OCI-LY3 (cell line): Measurements from ENCODE around the gene MORF4L2.

Experiments used
- H2AFZ ChIP-seq: fragments of 200-600, 300-600 bp; shearing (Covaris generic); 2 replicates; pipeline ENCODE4 v1.6.0; 2014; ENCODE audit warnings: antibody characterized with exemption, low read depth, low read length
- H3K27ac ChIP-seq: fragments of 200-600, 300-600 bp; sonication (generic); 2 replicates; pipeline ENCODE4 v1.5.1; 2014; ENCODE audit warnings: mild to moderate bottlenecking, low read length, moderate library complexity, mixed read lengths
- H3K27me3 ChIP-seq: fragments of 200-600, 300-600 bp; sonication (generic); 2 replicates; pipeline ENCODE4 v1.6.1; 2014; ENCODE audit warnings: low read depth, low read length, mixed read lengths
- H3K36me3 ChIP-seq: fragments of 200-600, 300-600 bp; sonication (generic); replicated peaks from 2 replicates; pipeline ENCODE3; 2014; ENCODE audit warnings: low read depth, low read length, mixed read lengths
- H3K4me1 ChIP-seq: fragments of 300-600, 200-600 bp; sonication (generic); 2 replicates; pipeline ENCODE4 v1.6.1; 2014; ENCODE audit warnings: low read length, mixed read lengths
- H3K4me2 ChIP-seq: fragments of 200-600, 300-600 bp; sonication (generic); 2 replicates; pipeline ENCODE4 v1.6.1; 2014; ENCODE audit warnings: low read length, mixed read lengths
- H3K4me3 ChIP-seq: fragments of 300-600, 200-600 bp; sonication (generic); 2 replicates; pipeline ENCODE4 v1.5.1; 2014; ENCODE audit warnings: antibody characterized with exemption, mild to moderate bottlenecking, low read length, moderate library complexity
- H3K79me2 ChIP-seq: fragments of 300-600, 200-600 bp; shearing (Covaris generic); 2 replicates; pipeline ENCODE4 v1.6.1; 2014; ENCODE audit warnings: mild to moderate bottlenecking, low read length, mixed read lengths
- H3K9ac ChIP-seq: fragments of 300-600, 200-600 bp; shearing (Covaris generic); 2 replicates; pipeline ENCODE4 v1.6.0; 2014; ENCODE audit warnings: mild to moderate bottlenecking, low read length, moderate library complexity
- H3K9me3 ChIP-seq: fragments of 200-600, 300-600 bp; shearing (Covaris generic); 2 replicates; pipeline ENCODE4 v1.6.1; 2014; ENCODE audit warnings: low read length, mixed read lengths; ENCODE audit not compliant: insufficient read depth
- H4K20me1 ChIP-seq: fragments of 200-600, 300-600 bp; sonication (generic); 2 replicates; pipeline ENCODE4 v1.6.1; 2016; ENCODE audit warnings: low read length, mixed read lengths; ENCODE audit not compliant: insufficient read depth
- EZH2phosphoT487 ChIP-seq: fragments of 200-600 bp; shearing (Covaris generic); IDR thresholded peaks from 2 replicates; pipeline ENCODE4 v1.6.1; 2018; ENCODE audit warnings: antibody characterized with exemption, mixed run types, low read depth
- TF ChIP-seq, protein P1 (sequence below): fragments of 200-600, 300-600 bp; sonication (generic); IDR thresholded peaks from 2 replicates; pipeline ENCODE4 v1.5.1; 2014; ENCODE audit warnings: antibody characterized with exemption, low read length, low read depth

Gene MORF4L2

GRCh38 chrX:103726477-103726876 lies 40.0 kb upstream of the MORF4L2 start:
- TF ChIP-seq, protein P1, sequence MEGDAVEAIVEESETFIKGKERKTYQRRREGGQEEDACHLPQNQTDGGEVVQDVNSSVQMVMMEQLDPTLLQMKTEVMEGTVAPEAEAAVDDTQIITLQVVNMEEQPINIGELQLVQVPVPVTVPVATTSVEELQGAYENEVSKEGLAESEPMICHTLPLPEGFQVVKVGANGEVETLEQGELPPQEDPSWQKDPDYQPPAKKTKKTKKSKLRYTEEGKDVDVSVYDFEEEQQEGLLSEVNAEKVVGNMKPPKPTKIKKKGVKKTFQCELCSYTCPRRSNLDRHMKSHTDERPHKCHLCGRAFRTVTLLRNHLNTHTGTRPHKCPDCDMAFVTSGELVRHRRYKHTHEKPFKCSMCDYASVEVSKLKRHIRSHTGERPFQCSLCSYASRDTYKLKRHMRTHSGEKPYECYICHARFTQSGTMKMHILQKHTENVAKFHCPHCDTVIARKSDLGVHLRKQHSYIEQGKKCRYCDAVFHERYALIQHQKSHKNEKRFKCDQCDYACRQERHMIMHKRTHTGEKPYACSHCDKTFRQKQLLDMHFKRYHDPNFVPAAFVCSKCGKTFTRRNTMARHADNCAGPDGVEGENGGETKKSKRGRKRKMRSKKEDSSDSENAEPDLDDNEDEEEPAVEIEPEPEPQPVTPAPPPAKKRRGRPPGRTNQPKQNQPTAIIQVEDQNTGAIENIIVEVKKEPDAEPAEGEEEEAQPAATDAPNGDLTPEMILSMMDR = no peak
- TF ChIP-seq EZH2phosphoT487 = no peak
- no peak overlapping the region for H2AFZ ChIP-seq
- H3K9ac ChIP-seq = no peak overlapping the region
- no peaks in the 10 kb centered on the region for H3K9me3 ChIP-seq
- no peak overlapping the region for H3K27ac ChIP-seq
- H3K4me2 ChIP-seq = no peak overlapping the region
- H3K4me1 ChIP-seq = no peaks in the 10 kb centered on the region
- H3K79me2 ChIP-seq = no peaks in the 10 kb centered on the region
- H3K36me3 ChIP-seq = no peaks in the 10 kb centered on the region
- H4K20me1 ChIP-seq = no peaks in the 10 kb centered on the region
- H3K27me3 ChIP-seq = no peaks in the 10 kb centered on the region
- H3K4me3 ChIP-seq = no peak overlapping the region

DNA sequence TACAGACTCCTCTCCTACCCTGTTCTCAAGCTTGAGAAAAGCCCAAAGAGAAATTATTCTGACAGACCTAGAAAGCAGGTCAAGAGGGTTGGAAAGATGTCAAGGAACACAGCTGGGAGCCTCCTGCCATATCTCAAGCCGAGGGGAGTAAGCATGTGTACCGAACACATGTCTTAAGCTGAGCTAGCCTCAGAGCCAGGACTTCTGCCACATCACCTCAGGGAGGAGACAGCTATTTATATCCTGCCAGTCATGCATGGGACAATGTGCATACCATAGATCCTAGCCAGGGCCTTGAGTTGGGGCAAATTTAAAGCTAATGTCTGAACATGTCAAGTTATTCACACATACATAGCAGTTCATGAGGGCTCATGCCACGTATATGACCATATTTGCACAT lies 36.0 kb upstream of the MORF4L2 start:
- TF ChIP-seq EZH2phosphoT487 = no peak
- TF ChIP-seq, protein P1 = no peak

GRCh38 chrX:103718120-103718519 lies 31.6 kb upstream of the MORF4L2 start:
- no peak overlapping the region for H3K4me3 ChIP-seq
- H3K27ac ChIP-seq = no peak overlapping the region
- no peaks in the 10 kb centered on the region for H3K27me3 ChIP-seq
- H2AFZ ChIP-seq = no peak overlapping the region
- H3K4me2 ChIP-seq = no peak overlapping the region
- H4K20me1 ChIP-seq = no peaks in the 10 kb centered on the region
- no peaks in the 10 kb centered on the region for H3K79me2 ChIP-seq
- H3K9me3 ChIP-seq = no peaks in the 10 kb centered on the region
- H3K9ac ChIP-seq = no peak overlapping the region
- no peaks in the 10 kb centered on the region for H3K4me1 ChIP-seq
- H3K36me3 ChIP-seq = no peaks in the 10 kb centered on the region
- TF ChIP-seq EZH2phosphoT487 = no peak
- TF ChIP-seq, protein P1 = no peak

More for the DNA sequence above, 36.0 kb upstream of the MORF4L2 start:
- Histone ChIP-seq H3K4me1 (no peaks in the 10 kb centered on the region), H3K4me3 (no peak overlapping the region), H3K4me2 (no peak overlapping the region), H3K9ac (no peak overlapping the region), H3K36me3 (no peaks in the 10 kb centered on the region), H3K27ac (no peak overlapping the region), H3K27me3 (no peaks in the 10 kb centered on the region), H3K79me2 (no peaks in the 10 kb centered on the region), H4K20me1 (no peaks in the 10 kb centered on the region), H3K9me3 (no peaks in the 10 kb centered on the region), H2AFZ (no peak overlapping the region)

GRCh38 chrX:103716962-103717361 lies 30.5 kb upstream of the MORF4L2 start:
- Histone ChIP-seq H3K79me2 (no peaks in the 10 kb centered on the region), H3K27ac (no peak overlapping the region), H3K27me3 (no peaks in the 10 kb centered on the region), H3K4me2 (no peak overlapping the region), H3K9ac (no peak overlapping the region), H4K20me1 (no peaks in the 10 kb centered on the region), H3K4me3 (no peak overlapping the region), H3K9me3 (no peaks in the 10 kb centered on the region), H3K36me3 (no peaks in the 10 kb centered on the region), H2AFZ (no peak overlapping the region), H3K4me1 (no peaks in the 10 kb centered on the region)
- TF ChIP-seq, protein P1 = no peak
- TF ChIP-seq EZH2phosphoT487 = no peak
